ENCODE data around the gene PSMD13. TPM values are rescaled to one million over a fixed set of nuclear protein-coding genes. Genes with fewer than 3 reads are reported as not detected.
A peak's percentile ranks its signal among the peaks of the same experiment; 100 is the strongest.
"Not testable (repeated sequence)": the region's sequence is repeated elsewhere in the genome, so short reads cannot be mapped to it uniquely, and the experiment has no call there.

Gene PSMD13
- polyA plus RNA-seq, 4 donors: 104 to 159 (median 149) TPM

DNA sequence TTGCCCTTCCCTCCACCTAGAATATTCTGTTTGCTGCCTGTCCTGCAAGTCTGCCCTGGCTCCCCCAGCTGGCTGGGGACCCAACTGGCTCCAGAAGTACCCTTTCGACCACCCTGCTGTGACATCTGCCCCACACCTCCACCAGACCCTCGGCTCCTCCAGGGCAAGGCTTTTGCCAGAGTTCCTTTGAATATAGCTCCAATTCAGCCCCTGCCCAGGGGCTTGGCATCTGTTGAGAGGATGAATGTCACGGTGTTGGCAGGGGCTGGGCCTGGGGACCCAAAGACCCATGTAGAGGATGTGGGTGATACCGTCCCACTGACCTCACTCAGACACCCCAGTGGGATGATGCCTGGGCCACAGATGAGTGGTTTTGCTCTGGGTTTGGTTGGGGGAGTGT, 45.4 kb downstream of the PSMD13 start:
- Histone ChIP-seq H3K9me3 (ENCODE audit: control insufficient read depth in 2 of 2, insufficient read depth in 1 of 2, low read depth in 1 of 2, low read length in 1 of 2) (no peaks in the 10 kb centered on the region), H3K36me3 (ENCODE audit: control insufficient read depth in 3 of 3, insufficient read depth in 2 of 3, low read depth in 1 of 3, low read length in 3 of 3) (peaks cover 3 to 58% (median 23%) of the 10 kb centered on the region in 3 donors), H3K4me1 (ENCODE audit: control insufficient read depth in 3 of 3, insufficient read depth in 2 of 3, low read depth in 1 of 3, low read length in 2 of 3) (peaks cover 0 to 40% (median 1%) of the 10 kb centered on the region in 3 donors), H3K4me3 (ENCODE audit: low read depth in 1 of 3, low read length in 3 of 3) (peak overlapping the region in 2 of 3 donors; percentile 51 to 91), H3K27ac (ENCODE audit: low read depth in 1 of 3, low read length in 2 of 3) (peak overlapping the region in 2 of 3 donors; percentile 94 to 97), H3K27me3 (ENCODE audit: control insufficient read depth in 3 of 3, insufficient read depth in 3 of 3, low read length in 3 of 3) (peaks cover 0 to 25% (median 14%) of the 10 kb centered on the region in 3 donors)
- peak in 1 of 2 donors; percentile 5 for DNase-seq
- WGBS, 3 donors: 8 to 40% (median 33%) methylated on average over 4 of the region's 4 CpGs
- FAIRE-seq: no peak

DNA sequence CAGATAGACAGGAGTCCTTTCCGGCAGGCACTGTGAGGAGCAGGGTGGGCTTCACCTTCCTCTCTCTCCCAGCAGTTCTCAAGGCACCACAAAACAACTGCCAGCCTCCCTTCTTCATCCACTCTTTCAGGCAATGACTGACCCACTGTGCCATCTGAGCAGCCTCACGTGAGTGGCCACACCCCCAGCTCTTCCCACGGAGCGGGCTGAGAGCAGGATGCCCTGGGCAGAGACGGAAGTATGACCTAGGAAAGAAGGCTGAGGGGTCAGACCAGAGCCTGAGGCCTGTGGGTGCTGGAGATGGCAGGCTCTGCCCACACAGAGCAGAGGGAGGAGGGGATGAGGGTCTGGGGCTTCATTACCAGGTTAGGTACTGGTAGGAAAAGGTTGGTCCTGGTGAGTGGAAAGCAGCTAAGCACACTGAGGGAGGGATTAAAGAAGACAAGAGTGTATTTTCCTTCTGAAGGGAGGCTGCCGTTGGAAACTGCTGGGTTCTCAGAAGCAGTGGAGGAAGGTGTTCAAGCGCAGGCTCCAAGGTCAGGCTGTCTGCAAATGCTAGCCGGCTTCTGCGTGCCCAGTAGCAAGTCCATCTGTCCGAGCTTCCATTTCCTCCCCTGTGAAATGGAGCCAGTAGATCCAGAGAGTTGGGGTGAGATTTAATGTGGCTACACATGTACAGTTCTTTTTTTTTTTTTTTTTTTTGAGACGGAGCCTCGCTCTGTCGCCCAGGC, 46.0 kb downstream of the PSMD13 start:
- no peak for FAIRE-seq
- Histone ChIP-seq H3K4me1 (ENCODE audit: control insufficient read depth in 3 of 3, insufficient read depth in 2 of 3, low read depth in 1 of 3, low read length in 2 of 3) (peaks cover 0 to 36% (median 1%) of the 10 kb centered on the region in 3 donors), H3K27me3 (ENCODE audit: control insufficient read depth in 3 of 3, insufficient read depth in 3 of 3, low read length in 3 of 3) (peaks cover 0 to 27% (median 14%) of the 10 kb centered on the region in 3 donors), H3K36me3 (ENCODE audit: control insufficient read depth in 3 of 3, insufficient read depth in 2 of 3, low read depth in 1 of 3, low read length in 3 of 3) (peaks cover 3 to 58% (median 23%) of the 10 kb centered on the region in 3 donors), H3K27ac (ENCODE audit: low read depth in 1 of 3, low read length in 2 of 3) (peak overlapping the region; percentile 30 to 97 (median 34)), H3K9me3 (ENCODE audit: control insufficient read depth in 2 of 2, insufficient read depth in 1 of 2, low read depth in 1 of 2, low read length in 1 of 2) (no peaks in the 10 kb centered on the region), H3K4me3 (ENCODE audit: low read depth in 1 of 3, low read length in 3 of 3) (peak overlapping the region in 2 of 3 donors; percentile 51 to 91)
- DNase-seq: peak in 1 of 2 donors; percentile 69
- 17 to 50% (median 33%) methylated on average over 10 to 12 of the region's 13 CpGs for WGBS, 3 donors

DNA sequence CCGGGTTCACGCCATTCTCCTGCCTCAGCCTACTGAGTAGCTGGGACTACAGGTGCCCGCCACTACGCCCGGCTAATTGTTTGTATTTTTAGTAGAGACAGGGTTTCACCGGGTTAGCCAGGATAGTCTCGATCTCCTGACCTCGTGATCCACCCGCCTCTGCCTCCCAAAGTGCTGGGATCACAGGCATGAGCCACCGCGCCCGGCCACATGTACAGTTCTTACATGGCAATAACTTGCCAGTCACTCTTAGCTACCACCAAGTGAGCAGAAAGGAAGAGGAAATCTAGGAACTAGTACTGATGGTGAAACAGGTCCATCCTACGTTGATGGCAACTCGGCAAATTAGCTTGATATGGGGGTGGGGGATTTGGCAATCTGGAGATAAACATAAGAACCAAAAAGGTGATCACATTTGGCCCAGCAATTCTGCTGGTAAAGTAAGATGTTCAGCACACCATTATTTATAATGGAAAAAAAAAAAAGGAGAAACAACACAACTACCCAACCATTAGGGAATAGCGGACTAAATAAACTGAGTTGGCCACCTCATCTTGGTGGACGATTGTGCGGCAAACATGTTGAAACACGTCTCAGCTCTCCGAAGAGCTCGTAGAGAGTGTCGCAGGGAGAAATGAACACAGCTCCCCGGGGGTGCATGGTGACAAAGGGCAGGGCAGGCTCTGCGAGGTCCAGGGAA, 46.8 kb downstream of the PSMD13 start:
- peaks cover 3 to 58% (median 23%) of the 10 kb centered on the region in 3 donors for H3K36me3 ChIP-seq (ENCODE audit: control insufficient read depth in 3 of 3, insufficient read depth in 2 of 3, low read depth in 1 of 3, low read length in 3 of 3)
- H3K9me3 ChIP-seq (ENCODE audit: control insufficient read depth in 2 of 2, insufficient read depth in 1 of 2, low read depth in 1 of 2, low read length in 1 of 2): no peaks in the 10 kb centered on the region
- 14 to 64% (median 38%) methylated on average over 23 of the region's 23 CpGs for WGBS, 3 donors
- H3K4me3 ChIP-seq (ENCODE audit: low read depth in 1 of 3, low read length in 3 of 3): peak overlapping the region in 1 of 3 donors; percentile 18
- peaks cover 0 to 32% (median 14%) of the 10 kb centered on the region in 3 donors for H3K27me3 ChIP-seq (ENCODE audit: control insufficient read depth in 3 of 3, insufficient read depth in 3 of 3, low read length in 3 of 3)
- FAIRE-seq (no peak), DNase-seq (peak in 1 of 2 donors; percentile 24)
- H3K27ac ChIP-seq (ENCODE audit: low read depth in 1 of 3, low read length in 2 of 3): peak overlapping the region in 1 of 3 donors; percentile 66
- H3K4me1 ChIP-seq (ENCODE audit: control insufficient read depth in 3 of 3, insufficient read depth in 2 of 3, low read depth in 1 of 3, low read length in 2 of 3): peaks cover 0 to 34% (median 1%) of the 10 kb centered on the region in 3 donors

DNA sequence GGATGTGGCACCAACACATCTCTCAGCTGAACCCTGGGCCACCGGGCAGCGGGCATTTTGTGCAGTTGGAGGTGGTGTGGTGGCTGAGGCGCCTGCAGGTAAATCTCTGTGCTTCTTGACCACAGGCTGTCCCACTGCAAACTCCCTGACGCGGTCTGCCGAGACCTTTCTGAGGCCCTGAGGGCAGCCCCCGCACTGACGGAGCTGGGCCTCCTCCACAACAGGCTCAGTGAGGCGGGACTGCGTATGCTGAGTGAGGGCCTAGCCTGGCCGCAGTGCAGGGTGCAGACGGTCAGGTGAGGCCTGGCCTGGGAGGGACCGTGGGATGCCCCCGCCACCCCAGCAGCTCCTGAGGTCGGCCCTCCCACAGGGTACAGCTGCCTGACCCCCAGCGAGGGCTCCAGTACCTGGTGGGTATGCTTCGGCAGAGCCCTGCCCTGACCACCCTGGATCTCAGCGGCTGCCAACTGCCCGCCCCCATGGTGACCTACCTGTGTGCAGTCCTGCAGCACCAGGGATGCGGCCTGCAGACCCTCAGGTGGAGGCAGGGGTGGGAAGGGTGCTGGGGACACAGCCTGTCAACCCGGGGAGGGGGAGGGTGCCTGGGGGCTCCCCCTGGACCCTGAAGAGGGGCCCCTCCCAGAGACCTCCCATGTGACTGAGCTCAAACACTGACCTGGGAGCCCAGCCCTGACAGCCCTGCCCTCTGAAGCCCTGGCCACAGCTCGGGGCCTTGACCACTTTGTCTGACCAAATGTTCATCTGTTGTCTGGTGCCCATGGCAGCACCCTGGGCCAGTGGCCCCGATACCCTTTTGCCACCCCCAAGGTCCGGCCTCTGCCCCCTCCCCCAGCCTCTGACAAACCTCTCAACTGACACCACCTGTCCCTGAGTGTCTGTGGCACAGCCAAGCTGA, 47.6 kb downstream of the PSMD13 start:
- Histone ChIP-seq H3K27ac (ENCODE audit: low read depth in 1 of 3, low read length in 2 of 3) (peak overlapping the region in 1 of 3 donors; percentile 66), H3K27me3 (ENCODE audit: control insufficient read depth in 3 of 3, insufficient read depth in 3 of 3, low read length in 3 of 3) (peaks cover 0 to 32% (median 14%) of the 10 kb centered on the region in 3 donors), H3K4me1 (ENCODE audit: control insufficient read depth in 3 of 3, insufficient read depth in 2 of 3, low read depth in 1 of 3, low read length in 2 of 3) (peaks cover 0 to 33% (median 1%) of the 10 kb centered on the region in 3 donors), H3K9me3 (ENCODE audit: control insufficient read depth in 2 of 2, insufficient read depth in 1 of 2, low read depth in 1 of 2, low read length in 1 of 2) (no peaks in the 10 kb centered on the region), H3K36me3 (ENCODE audit: control insufficient read depth in 3 of 3, insufficient read depth in 2 of 3, low read depth in 1 of 3, low read length in 3 of 3) (peaks cover 3 to 58% (median 23%) of the 10 kb centered on the region in 3 donors), H3K4me3 (ENCODE audit: low read depth in 1 of 3, low read length in 3 of 3) (peak overlapping the region in 1 of 3 donors; percentile 18)
- peak in 1 of 2 donors; percentile 31 for DNase-seq
- WGBS, 3 donors: 32 to 69% (median 48%) methylated on average over 17 to 24 of the region's 24 CpGs
- FAIRE-seq: no peak

DNA sequence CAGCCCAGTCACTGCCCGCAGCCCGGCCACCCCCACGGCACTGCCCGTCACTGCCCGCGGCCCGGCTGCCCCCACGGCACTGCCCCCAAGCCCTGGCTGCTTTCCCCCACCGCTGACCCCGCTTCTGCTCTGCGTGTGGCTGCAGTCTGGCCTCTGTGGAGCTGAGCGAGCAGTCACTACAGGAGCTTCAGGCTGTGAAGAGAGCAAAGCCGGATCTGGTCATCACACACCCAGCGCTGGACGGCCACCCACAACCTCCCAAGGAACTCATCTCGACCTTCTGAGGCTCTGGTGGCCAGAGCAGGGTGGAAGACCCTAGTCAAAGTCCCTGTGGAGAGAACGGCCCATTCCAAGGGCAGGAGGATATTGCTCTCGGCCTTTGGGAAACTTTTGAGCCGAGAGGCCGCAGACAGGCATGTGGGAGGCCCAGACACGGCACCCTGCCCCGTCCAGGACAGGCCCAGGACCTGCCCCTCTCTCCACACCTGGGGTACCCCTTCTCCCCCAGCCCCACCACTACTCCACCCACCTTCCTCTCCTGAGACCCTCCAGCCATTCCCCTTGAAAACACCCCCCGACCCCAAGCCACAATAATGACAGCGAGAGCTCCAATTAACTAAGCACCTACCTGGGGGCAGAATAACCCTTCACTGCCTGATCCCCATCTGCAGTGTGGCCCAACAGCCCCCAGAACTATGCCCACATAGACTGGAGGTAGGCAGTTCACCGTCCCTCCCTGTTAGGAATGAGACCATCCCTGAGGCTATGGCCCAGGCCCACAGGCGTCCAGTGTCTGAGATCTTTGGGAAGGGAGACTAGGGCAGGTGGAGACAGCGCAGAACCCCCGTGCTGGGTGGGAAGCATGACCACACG, 48.5 kb downstream of the PSMD13 start:
- Histone ChIP-seq H3K4me1 (ENCODE audit: control insufficient read depth in 3 of 3, insufficient read depth in 2 of 3, low read depth in 1 of 3, low read length in 2 of 3) (peaks cover 1 to 42% (median 4%) of the 10 kb centered on the region in 3 donors), H3K27me3 (ENCODE audit: control insufficient read depth in 3 of 3, insufficient read depth in 3 of 3, low read length in 3 of 3) (peaks cover 0 to 30% (median 14%) of the 10 kb centered on the region in 3 donors), H3K9me3 (ENCODE audit: control insufficient read depth in 2 of 2, insufficient read depth in 1 of 2, low read depth in 1 of 2, low read length in 1 of 2) (no peaks in the 10 kb centered on the region), H3K27ac (ENCODE audit: low read depth in 1 of 3, low read length in 2 of 3) (peak overlapping the region in 2 of 3 donors; percentile 28 to 40), H3K36me3 (ENCODE audit: control insufficient read depth in 3 of 3, insufficient read depth in 2 of 3, low read depth in 1 of 3, low read length in 3 of 3) (peaks cover 3 to 58% (median 23%) of the 10 kb centered on the region in 3 donors), H3K4me3 (ENCODE audit: low read depth in 1 of 3, low read length in 3 of 3) (no peak overlapping the region)
- FAIRE-seq (no peak), DNase-seq (peak in 1 of 2 donors; percentile 19)
- WGBS, 3 donors: 57 to 71% (median 63%) methylated on average over 22 to 29 of the region's 29 CpGs

DNA sequence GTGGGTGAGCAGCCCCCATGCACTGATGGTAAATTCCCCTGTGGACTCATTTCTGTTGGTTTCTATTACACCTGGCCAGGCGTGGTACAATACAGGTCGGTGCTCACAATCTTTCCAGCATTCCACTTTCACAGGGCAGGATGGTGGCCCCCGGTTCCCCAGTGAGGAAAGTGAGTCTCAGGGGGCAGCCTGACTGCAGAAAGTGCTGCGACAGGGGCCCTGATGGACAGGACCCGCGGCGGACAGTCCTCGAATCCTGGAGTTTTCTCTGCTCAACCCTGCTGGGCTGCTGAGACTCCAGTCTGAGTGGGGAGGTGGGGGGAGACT, 49.1 kb downstream of the PSMD13 start:
- H3K9me3 ChIP-seq (ENCODE audit: control insufficient read depth in 2 of 2, insufficient read depth in 1 of 2, low read depth in 1 of 2, low read length in 1 of 2): no peaks in the 10 kb centered on the region
- H3K4me3 ChIP-seq (ENCODE audit: low read depth in 1 of 3, low read length in 3 of 3): no peak overlapping the region
- WGBS, 3 donors: 40 to 83% (median 54%) methylated on average over 7 to 8 of the region's 8 CpGs
- FAIRE-seq: no peak
- H3K36me3 ChIP-seq (ENCODE audit: control insufficient read depth in 3 of 3, insufficient read depth in 2 of 3, low read depth in 1 of 3, low read length in 3 of 3): peaks cover 3 to 59% (median 20%) of the 10 kb centered on the region in 3 donors
- peaks cover 0 to 26% (median 12%) of the 10 kb centered on the region in 3 donors for H3K27me3 ChIP-seq (ENCODE audit: control insufficient read depth in 3 of 3, insufficient read depth in 3 of 3, low read length in 3 of 3)
- no peak for DNase-seq
- peaks cover 1 to 44% (median 4%) of the 10 kb centered on the region in 3 donors for H3K4me1 ChIP-seq (ENCODE audit: control insufficient read depth in 3 of 3, insufficient read depth in 2 of 3, low read depth in 1 of 3, low read length in 2 of 3)
- H3K27ac ChIP-seq (ENCODE audit: low read depth in 1 of 3, low read length in 2 of 3): peak overlapping the region in 2 of 3 donors; percentile 4 to 28

DNA sequence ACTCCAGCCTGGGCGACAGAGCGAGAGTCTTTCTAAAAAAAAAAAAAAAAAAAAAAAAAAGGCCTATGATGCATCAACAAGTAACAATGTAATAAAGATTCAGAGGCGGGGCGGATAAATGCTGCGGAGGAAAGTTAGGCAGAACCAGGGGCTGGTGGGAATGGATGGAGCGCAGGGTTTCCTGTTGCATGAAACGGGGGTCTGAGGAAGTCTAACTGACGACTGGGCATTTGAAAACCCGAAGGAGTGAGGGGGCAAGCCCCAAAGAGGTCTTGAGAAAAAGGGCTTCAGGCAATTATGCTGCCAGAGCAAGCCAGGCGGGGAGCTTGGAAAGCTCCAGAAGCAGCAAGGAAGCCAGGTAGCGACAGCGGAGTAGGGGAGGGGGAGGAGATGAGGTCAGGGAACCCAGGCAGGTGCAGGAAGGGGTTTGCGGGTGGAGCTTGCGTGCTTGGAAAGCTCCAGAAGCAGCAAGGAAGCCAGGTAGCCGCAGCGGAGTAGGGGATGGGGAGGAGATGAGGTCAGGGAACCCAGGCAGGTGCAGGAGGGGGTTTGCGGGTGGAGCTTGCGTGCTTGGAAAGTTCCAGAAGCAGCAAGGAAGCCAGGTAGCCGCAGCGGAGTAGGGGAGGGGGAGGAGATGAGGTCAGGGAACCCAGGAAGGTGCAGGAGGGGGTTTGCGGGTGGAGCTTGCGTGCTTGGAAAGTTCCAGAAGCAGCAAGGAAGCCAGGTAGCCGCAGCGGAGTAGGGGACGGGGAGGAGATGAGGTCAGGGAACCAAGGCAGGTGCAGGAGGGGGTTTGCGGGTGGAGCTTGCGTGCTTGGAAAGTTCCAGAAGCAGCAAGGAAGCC, 50.4 kb downstream of the PSMD13 start:
- Histone ChIP-seq H3K27me3 (ENCODE audit: control insufficient read depth in 3 of 3, insufficient read depth in 3 of 3, low read length in 3 of 3) (peaks cover 0 to 13% (median 3%) of the 10 kb centered on the region in 3 donors), H3K36me3 (ENCODE audit: control insufficient read depth in 3 of 3, insufficient read depth in 2 of 3, low read depth in 1 of 3, low read length in 3 of 3) (peaks cover 5 to 59% (median 10%) of the 10 kb centered on the region in 3 donors), H3K27ac (ENCODE audit: low read depth in 1 of 3, low read length in 2 of 3) (peak overlapping the region; percentile 59 to 82 (median 82)), H3K4me1 (ENCODE audit: control insufficient read depth in 3 of 3, insufficient read depth in 2 of 3, low read depth in 1 of 3, low read length in 2 of 3) (peaks cover 1 to 32% (median 4%) of the 10 kb centered on the region in 3 donors), H3K4me3 (ENCODE audit: low read depth in 1 of 3, low read length in 3 of 3) (peak overlapping the region in 2 of 3 donors; percentile 47)
- FAIRE-seq; H3K9me3 ChIP-seq (ENCODE audit: control insufficient read depth in 2 of 2, insufficient read depth in 1 of 2, low read depth in 1 of 2, low read length in 1 of 2): not testable (repeated sequence)
- DNase-seq: peak; percentile 66 to 84
- WGBS, 3 donors: 9 to 49% (median 20%) methylated on average over 23 to 27 of the region's 27 CpGs

Measured in small intestine (tissue), 7 donors.